MM.1S (cell line): ENCODE results near the gene FEZ2.

Source experiments
- DNase-seq: peaks from one replicate; pipeline ENCODE4 v3.0.0-alpha.2; 2015
- H2AFZ ChIP-seq: fragments of 300-600 bp; sonication (generic); 2 replicates; pipeline ENCODE4 v1.6.0; 2016; ENCODE audit warnings: antibody characterized with exemption, low read length
- H3F3A ChIP-seq: fragments of 300-600 bp; sonication (generic); 2 replicates; pipeline ENCODE4 v1.6.1; 2016; ENCODE audit warnings: mild to moderate bottlenecking, antibody characterized with exemption, low read length, moderate library complexity, mixed read lengths; ENCODE audit not compliant: insufficient read depth
- H3K27ac ChIP-seq: fragments of 300-600 bp; sonication (generic); 2 replicates; pipeline ENCODE4 v1.5.1; 2016; ENCODE audit warnings: mild to moderate bottlenecking, low read length
- H3K27me3 ChIP-seq: fragments of 300-600 bp; sonication (generic); replicated peaks from 2 replicates; pipeline ENCODE4 v1.6.0; 2016; ENCODE audit warnings: low read length; ENCODE audit not compliant: insufficient read depth
- H3K36me3 ChIP-seq: fragments of 300-600 bp; sonication (generic); replicated peaks from 2 replicates; pipeline ENCODE4 v1.6.1; 2016; ENCODE audit warnings: mild to moderate bottlenecking, low read length, mixed read lengths; ENCODE audit not compliant: insufficient read depth
- H3K4me1 ChIP-seq: fragments of 300-600 bp; sonication (generic); 2 replicates; pipeline ENCODE4 v1.6.1; 2016; ENCODE audit warnings: low read length, mixed read lengths
- H3K4me2 ChIP-seq: fragments of 300-600 bp; sonication (generic); 2 replicates; pipeline ENCODE4 v1.6.0; 2016; ENCODE audit warnings: low read depth, low read length
- H3K4me3 ChIP-seq: fragments of 300-600 bp; sonication (generic); 2 replicates; pipeline ENCODE4 v1.5.1; 2016; ENCODE audit warnings: low read length, mixed read lengths
- H3K79me2 ChIP-seq: fragments of 300-600 bp; sonication (generic); 2 replicates; pipeline ENCODE4 v1.6.1; 2016; ENCODE audit warnings: mixed run types, low read length, mixed read lengths
- H3K9ac ChIP-seq: fragments of 300-600 bp; sonication (generic); 2 replicates; pipeline ENCODE4 v1.6.1; 2016; ENCODE audit warnings: low read length, mixed read lengths
- H3K9me2 ChIP-seq: fragments of 300-600 bp; sonication (generic); replicated peaks from 2 replicates; pipeline ENCODE4 v1.6.1; 2016; ENCODE audit warnings: mild to moderate bottlenecking, low read length, mixed read lengths; ENCODE audit not compliant: insufficient read depth
- H3K9me3 ChIP-seq: fragments of 300-600 bp; sonication (generic); replicated peaks from 2 replicates; pipeline ENCODE4 v1.6.1; 2016; ENCODE audit warnings: mild to moderate bottlenecking, low read length, mixed read lengths; ENCODE audit not compliant: insufficient read depth
- H4K20me1 ChIP-seq: fragments of 300-600 bp; sonication (generic); 2 replicates; pipeline ENCODE4 v1.6.1; 2016; ENCODE audit warnings: mild to moderate bottlenecking, low read length, moderate library complexity, mixed read lengths; ENCODE audit not compliant: insufficient read depth
- EZH2 ChIP-seq: fragments of 300-600 bp; sonication (generic); optimal IDR thresholded peaks from 2 replicates; pipeline ENCODE3; 2017; ENCODE audit warnings: low read depth, mild to moderate bottlenecking, antibody characterized with exemption, low read length, mixed read lengths
- EZH2phosphoT487 ChIP-seq: fragments of 300-600 bp; sonication (generic); IDR thresholded peaks from 2 replicates; pipeline ENCODE4 v1.6.1; 2018; ENCODE audit warnings: antibody characterized with exemption, low read length
- TF ChIP-seq, protein P1 (sequence below): fragments of 300-600 bp; sonication (generic); IDR thresholded peaks from 2 replicates; pipeline ENCODE4 v1.5.1; 2016; ENCODE audit warnings: antibody characterized with exemption, low read length, mixed read lengths

The FEZ2 gene

GRCh38 chr2:36561237-36561944 lies 36.6 kb downstream of the FEZ2 start:
- Histone ChIP-seq H3K36me3 (no peaks in the 10 kb centered on the region), H3F3A (peaks cover 5% of the 10 kb centered on the region; the same call in 1 of the 2 replicates), H3K9me2 (no peaks in the 10 kb centered on the region), H3K4me1 (peaks cover 8% of the 10 kb centered on the region; the same call in 1 of the 2 replicates), H3K27me3 (no peaks in the 10 kb centered on the region), H2AFZ (no peak overlapping the region), H3K4me3 (no peak overlapping the region), H4K20me1 (no peaks in the 10 kb centered on the region), H3K9me3 (no peaks in the 10 kb centered on the region), H3K9ac (no peak overlapping the region), H3K27ac (no peak overlapping the region), H3K4me2 (no peak overlapping the region), H3K79me2 (no peaks in the 10 kb centered on the region)
- TF ChIP-seq EZH2phosphoT487 (no peak), EZH2 (no peak)
- TF ChIP-seq, protein P1, sequence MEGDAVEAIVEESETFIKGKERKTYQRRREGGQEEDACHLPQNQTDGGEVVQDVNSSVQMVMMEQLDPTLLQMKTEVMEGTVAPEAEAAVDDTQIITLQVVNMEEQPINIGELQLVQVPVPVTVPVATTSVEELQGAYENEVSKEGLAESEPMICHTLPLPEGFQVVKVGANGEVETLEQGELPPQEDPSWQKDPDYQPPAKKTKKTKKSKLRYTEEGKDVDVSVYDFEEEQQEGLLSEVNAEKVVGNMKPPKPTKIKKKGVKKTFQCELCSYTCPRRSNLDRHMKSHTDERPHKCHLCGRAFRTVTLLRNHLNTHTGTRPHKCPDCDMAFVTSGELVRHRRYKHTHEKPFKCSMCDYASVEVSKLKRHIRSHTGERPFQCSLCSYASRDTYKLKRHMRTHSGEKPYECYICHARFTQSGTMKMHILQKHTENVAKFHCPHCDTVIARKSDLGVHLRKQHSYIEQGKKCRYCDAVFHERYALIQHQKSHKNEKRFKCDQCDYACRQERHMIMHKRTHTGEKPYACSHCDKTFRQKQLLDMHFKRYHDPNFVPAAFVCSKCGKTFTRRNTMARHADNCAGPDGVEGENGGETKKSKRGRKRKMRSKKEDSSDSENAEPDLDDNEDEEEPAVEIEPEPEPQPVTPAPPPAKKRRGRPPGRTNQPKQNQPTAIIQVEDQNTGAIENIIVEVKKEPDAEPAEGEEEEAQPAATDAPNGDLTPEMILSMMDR: no peak
- no peak for DNase-seq

- no peaks in the 10 kb centered on the region for H3K9me2 ChIP-seq
- TF ChIP-seq EZH2phosphoT487 (no peak), EZH2 (no peak)
- TF ChIP-seq, protein P1: no peak
- peaks cover 8% of the 10 kb centered on the region; the same call in 1 of the 2 replicates for H3K4me1 ChIP-seq
- H3K9me3 ChIP-seq: no peaks in the 10 kb centered on the region
- H3K27ac ChIP-seq: no peak overlapping the region
- DNase-seq: no peak
- H2AFZ ChIP-seq: no peak overlapping the region
- H3K27me3 ChIP-seq: no peaks in the 10 kb centered on the region
- no peaks in the 10 kb centered on the region for H4K20me1 ChIP-seq
- H3K36me3 ChIP-seq: no peaks in the 10 kb centered on the region
- no peaks in the 10 kb centered on the region for H3K79me2 ChIP-seq
- no peak overlapping the region for H3K4me3 ChIP-seq
- H3K9ac ChIP-seq: no peak overlapping the region
- peaks cover 5% of the 10 kb centered on the region; the same call in 1 of the 2 replicates for H3F3A ChIP-seq
- H3K4me2 ChIP-seq: no peak overlapping the region
These were observed 37.2 kb downstream of the FEZ2 start for GRCh38 chr2:36560726-36561125.

GRCh38 chr2:36559221-36559942 lies 38.6 kb downstream of the FEZ2 start:
- TF ChIP-seq EZH2 (no peak), EZH2phosphoT487 (no peak)
- TF ChIP-seq, protein P1: no peak
- Histone ChIP-seq H3K4me1 (peaks cover 8% of the 10 kb centered on the region; the same call in 1 of the 2 replicates), H3K27ac (no peak overlapping the region)

More at GRCh38 chr2:36559221-36559942, 38.6 kb downstream of the FEZ2 start:
- Histone ChIP-seq H2AFZ (no peak overlapping the region), H3K4me2 (no peak overlapping the region), H3K4me3 (no peak overlapping the region), H3K79me2 (no peaks in the 10 kb centered on the region), H3K27me3 (no peaks in the 10 kb centered on the region), H3F3A (peaks cover 5% of the 10 kb centered on the region; the same call in 1 of the 2 replicates), H3K9me3 (no peaks in the 10 kb centered on the region), H3K9me2 (no peaks in the 10 kb centered on the region), H3K9ac (no peak overlapping the region), H3K36me3 (no peaks in the 10 kb centered on the region), H4K20me1 (no peaks in the 10 kb centered on the region)
- no peak for DNase-seq
